Right lung (tissue), 5 donors: ENCODE measurements around the gene DCST1. TPM values are rescaled to one million over a fixed set of nuclear protein-coding genes. Genes with fewer than 3 reads are reported as not detected.

Experiments used
- DNase-seq, 2 donors: peaks; one replicate each; pipeline ENCODE4 v3.0.0-alpha.2; 2013
- polyA plus RNA-seq, 5 donors: library from polyadenylated mRNA; unstranded; fragments of 120-200 nt; gene quantifications; one replicate each; pipeline versions ENCODE4 v1.2.1 to v1.2.3, GENCODE V29; 2013; ENCODE audit warnings: inconsistent platforms in 1 of 5, low replicate concordance in 1 of 5; ENCODE audit not compliant: insufficient read length in 5 of 5, insufficient read depth in 1 of 5

DCST1 gene
- polyA plus RNA-seq, 5 donors, result 0.34 to 0.69 (median 0.53) TPM

GRCh38 chr1:155000726-155001424 is 32.7 kb upstream of the DCST1 start:
- DNase-seq, result peak; percentile 90 to 96

- no peak for DNase-seq
Observed at GRCh38 chr1:155001425-155001674, 32.3 kb upstream of the DCST1 start.

- DNase-seq, result peak; percentile 99
Observed at GRCh38 chr1:155001675-155002463, 31.8 kb upstream of the DCST1 start.

- DNase-seq, result peak in 1 of 2 donors; percentile 42
Observed at GRCh38 chr1:155002464-155003226, 31.0 kb upstream of the DCST1 start, which contains the start of gene ZBTB7B. TSS of gene ZBTB7B (plus strand) at chr1:155002802. CDS start at chr1:155014661, 11,859 bp downstream.

- DNase-seq, result peak in 1 of 2 donors; percentile 32
Observed at GRCh38 chr1:155003227-155003765, 30.3 kb upstream of the DCST1 start.

- DNase-seq, result peak in 1 of 2 donors; percentile 37
Observed at GRCh38 chr1:155003766-155004351, 29.8 kb upstream of the DCST1 start.

- no peak for DNase-seq
Observed at GRCh38 chr1:155004352-155005075, 29.1 kb upstream of the DCST1 start.

GRCh38 chr1:155005076-155006011 is 28.3 kb upstream of the DCST1 start:
- peak in 1 of 2 donors; percentile 31 for DNase-seq

GRCh38 chr1:155006601-155007101 is 27.0 kb upstream of the DCST1 start:
- DNase-seq, result no peak

GRCh38 chr1:155007251-155007828 is 26.3 kb upstream of the DCST1 start:
- no peak for DNase-seq

- no peak for DNase-seq
Observed at GRCh38 chr1:155008015-155008941, 25.3 kb upstream of the DCST1 start.

- no peak for DNase-seq
Observed at GRCh38 chr1:155009221-155009711, 24.4 kb upstream of the DCST1 start.

GRCh38 chr1:155009742-155010141 is 23.9 kb upstream of the DCST1 start:
- DNase-seq, result no peak

GRCh38 chr1:155010211-155010918 is 23.3 kb upstream of the DCST1 start:
- no peak for DNase-seq

- DNase-seq, result no peak
Observed at GRCh38 chr1:155011004-155011416, 22.6 kb upstream of the DCST1 start.

GRCh38 chr1:155011437-155012025 is 22.1 kb upstream of the DCST1 start:
- DNase-seq, result no peak

GRCh38 chr1:155012026-155012546 is 21.5 kb upstream of the DCST1 start:
- DNase-seq, result peak; percentile 53 to 73
